Stimulated activated CD4-positive, alpha-beta T cell treated with anti-CD3 and anti-CD28 coated beads, TNF-alpha, amount 100 ng/mL, for 1 hour (primary cell): Measurements from ENCODE around the gene SPATA3.

Experiments
- DNase-seq, 3 donors: peaks; one replicate each; pipeline ENCODE4 v3.0.0-alpha.2; 2020; ENCODE audit warnings: low read depth in 3 of 3, low spot score in 1 of 3

The SPATA3 gene

DNA sequence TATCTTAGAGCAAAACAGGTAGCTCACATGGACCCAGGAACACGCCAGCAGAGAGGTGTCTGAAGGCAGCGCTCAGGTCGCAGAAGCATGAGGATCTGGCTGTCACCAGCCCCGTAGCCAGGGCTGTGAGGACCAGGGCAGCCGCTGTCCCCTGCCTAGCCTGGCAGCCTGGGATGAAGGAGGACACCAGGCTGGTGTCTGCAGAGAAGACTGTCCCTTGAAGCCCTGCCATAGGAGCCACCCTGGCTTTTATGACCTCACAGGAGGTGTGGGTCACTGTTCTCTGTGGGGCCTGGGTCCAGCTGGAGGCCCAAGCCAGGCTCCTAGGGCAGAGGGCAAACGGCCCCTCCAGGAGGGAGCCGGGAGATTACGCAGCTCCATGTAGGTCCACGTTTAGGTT lies at the start of gene SPATA3:
TSS of gene SPATA3 (plus strand) at position 301 of the 400 bp plus-strand sequence. CDS start 113 bp downstream, outside the sequence.
- DNase-seq: no peak

- DNase-seq: no peak
Measured at GRCh38 chr2:230946429-230947234, 49.3 kb upstream of the SPATA3 start.

DNA sequence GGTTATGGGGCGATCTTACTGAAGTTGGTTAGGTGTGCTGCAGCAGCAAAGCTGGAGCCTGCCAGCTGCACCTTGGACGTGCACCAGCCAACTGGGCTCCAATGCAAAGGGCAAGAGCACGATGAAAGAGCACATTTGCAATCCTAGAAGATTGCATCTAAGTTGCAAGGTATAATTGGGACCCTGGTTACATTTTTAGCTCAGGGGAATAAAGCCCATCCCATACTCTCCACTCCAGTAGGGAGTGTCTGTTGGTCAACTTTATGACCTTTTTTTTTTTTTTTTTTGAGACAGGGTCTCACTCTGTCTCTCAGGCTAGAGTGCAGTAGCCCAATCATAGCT lies 48.7 kb upstream of the SPATA3 start:
- no peak for DNase-seq

- DNase-seq: no peak
Measured at GRCh38 chr2:230947908-230948365, 48.0 kb upstream of the SPATA3 start.

GRCh38 chr2:230949966-230950873 lies 45.7 kb upstream of the SPATA3 start:
- DNase-seq: no peak

DNA sequence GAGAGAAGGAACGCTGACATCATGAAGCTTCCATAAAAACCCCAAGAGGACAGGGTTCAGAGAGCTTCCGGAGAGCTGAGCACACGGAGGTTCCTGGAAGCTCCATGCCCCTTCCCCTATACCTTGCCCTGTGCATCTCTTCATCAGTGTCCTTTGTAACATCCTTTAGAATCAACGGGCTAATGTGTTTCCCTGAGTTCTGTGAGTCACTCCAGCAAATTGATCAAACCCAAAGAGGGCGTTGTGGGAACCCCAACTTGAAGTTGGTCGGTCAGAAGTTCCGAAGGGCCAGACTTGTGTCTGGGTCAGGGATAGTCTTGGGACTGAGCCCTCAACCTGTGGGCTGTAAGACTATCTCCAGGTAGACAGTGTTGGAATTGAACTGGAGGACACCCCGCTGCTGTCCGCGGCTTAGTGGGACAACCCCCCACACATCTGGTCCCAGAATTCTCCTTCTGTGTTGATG lies 45.0 kb upstream of the SPATA3 start:
- no peak for DNase-seq

GRCh38 chr2:230951396-230951795 lies 44.5 kb upstream of the SPATA3 start:
- DNase-seq: no peak

GRCh38 chr2:230952226-230952956 lies 43.5 kb upstream of the SPATA3 start:
- DNase-seq: no peak

GRCh38 chr2:230953845-230954244 lies 42.1 kb upstream of the SPATA3 start:
- no peak for DNase-seq

DNA sequence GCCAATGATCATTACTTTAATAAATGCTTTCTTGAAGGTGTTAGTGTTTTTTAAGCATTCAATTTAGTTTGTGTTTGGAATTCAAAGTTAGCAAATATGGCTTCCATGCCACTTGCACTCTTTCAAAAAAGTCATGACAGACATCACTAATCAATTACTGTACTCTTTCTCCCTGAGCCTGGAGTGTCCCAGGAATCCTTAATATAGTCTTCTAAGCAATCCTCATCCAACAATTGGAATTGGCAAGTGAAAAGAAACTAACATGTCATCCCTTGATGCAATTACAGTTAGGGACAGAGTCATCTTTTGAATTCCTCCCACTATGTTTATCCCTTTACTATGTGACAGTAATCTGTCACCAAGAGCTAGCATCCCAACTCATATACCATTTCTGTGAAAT lies 41.2 kb upstream of the SPATA3 start:
- DNase-seq: no peak

- no peak for DNase-seq
Measured at GRCh38 chr2:230955163-230955737, 40.7 kb upstream of the SPATA3 start.

GRCh38 chr2:230956827-230957755 lies 38.8 kb upstream of the SPATA3 start:
- DNase-seq: peak in 1 of 3 donors; percentile 21

DNA sequence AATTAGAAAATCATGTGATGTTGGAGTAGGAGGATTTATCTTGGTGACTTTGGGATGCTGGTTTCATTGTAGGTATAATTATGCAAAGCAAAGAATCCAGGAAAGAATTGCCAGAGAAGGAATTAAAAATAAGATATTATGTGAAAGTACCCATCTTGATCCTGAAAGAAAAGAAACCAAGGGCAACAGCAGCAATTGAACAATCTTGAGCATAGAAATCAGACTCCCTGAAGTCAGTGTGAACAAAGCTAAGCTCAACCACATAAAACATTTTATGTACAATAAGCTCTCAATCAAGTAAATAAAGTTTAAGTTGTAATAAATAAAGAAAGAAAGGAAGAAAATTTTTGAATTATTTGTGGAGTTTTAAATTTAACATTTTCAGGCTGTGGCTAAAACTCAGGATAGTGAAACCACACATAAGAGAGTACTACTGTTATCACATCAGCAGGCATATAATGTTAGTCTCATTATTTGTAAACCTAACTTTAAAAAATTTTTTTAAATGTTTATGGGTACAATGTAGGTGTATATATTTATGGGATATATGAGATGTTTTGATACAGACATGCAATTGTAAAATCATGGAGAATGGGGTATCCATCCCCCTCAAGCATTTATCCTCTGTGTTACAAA lies 38.0 kb upstream of the SPATA3 start:
- DNase-seq: no peak

- DNase-seq: no peak
Measured at GRCh38 chr2:230958820-230959756, 36.8 kb upstream of the SPATA3 start.

DNA sequence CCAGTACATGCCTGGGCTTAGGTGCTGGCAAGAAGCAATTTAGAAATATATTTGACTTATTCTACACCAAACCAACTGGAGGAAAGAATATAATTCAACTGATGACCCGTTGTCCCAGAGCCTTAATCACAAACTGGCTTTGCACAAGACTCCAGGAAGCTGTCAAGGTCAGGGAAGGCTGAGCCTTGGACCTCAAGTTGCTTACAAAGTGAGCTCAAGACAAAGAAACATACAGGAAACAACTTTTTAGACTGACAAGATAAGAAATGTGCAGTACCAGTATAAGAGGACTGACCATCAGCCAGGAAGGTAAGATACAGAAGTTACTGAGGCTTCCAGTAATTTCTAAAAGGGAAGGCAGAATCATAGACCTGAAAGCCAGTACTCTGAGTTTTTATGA lies 35.9 kb upstream of the SPATA3 start:
- no peak for DNase-seq

- no peak for DNase-seq
Measured at GRCh38 chr2:230961091-230961491, 34.8 kb upstream of the SPATA3 start.

DNA sequence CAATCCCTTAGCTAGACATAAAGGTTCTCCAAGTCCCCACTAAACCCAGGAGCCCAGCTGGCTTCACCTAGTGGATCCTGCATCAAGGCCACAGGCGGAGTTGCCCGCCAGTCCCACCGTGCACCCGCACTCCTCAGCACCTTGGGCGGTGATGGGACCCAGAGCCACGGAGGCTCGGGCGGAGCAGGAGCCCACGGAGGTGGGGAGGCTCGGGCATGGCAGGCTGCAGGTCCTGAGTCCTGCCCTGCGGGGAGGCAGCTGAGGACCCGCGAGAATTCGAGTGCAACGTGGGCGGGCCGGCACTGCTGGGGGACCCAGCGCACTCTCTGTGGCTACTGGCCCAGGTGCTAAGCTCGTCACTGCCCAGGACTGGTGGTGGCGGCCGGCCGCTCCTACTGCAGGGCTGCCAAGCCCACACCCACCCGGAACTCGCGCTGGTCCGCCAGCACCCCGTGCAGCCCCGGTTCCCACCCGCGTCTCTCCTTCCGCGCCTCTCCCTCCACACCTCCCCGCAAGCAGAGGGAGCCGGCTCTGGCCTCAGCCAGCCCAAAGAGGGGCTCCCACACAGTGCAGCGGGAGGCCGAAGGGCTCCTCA lies 31.7 kb upstream of the SPATA3 start:
- DNase-seq: no peak

DNA sequence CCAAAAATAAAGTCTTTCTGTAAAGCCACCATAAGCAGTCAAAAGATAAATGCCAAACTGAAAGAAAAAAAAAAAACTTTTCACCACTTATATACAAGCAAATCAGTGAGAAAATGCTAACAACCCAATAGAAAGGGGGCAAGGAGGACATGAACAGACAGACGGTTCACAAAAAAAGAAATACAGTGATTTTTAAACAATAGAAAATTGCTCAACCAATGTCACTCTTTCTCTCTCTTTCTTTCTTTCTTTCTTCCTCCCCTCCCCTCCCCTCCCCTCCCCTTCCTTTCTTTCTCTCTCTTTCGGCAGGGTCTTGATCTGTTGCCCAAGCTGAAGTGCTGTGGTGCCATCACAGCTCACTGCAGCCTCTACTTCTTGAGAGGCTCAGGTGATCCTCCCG lies 28.8 kb upstream of the SPATA3 start:
- DNase-seq: no peak
